HG03469 (cell line): ENCODE measurements around the gene PBX4.
"Not testable (repeated sequence)": the region's sequence is repeated elsewhere in the genome, so short reads cannot be mapped to it uniquely, and the experiment has no call there.

Source experiments
- ATAC-seq: cut with Tn5 transposase; IDR thresholded peaks from one replicate; pipeline ENCODE4 v1.9.1; 2021; ENCODE audit warnings: mild to moderate bottlenecking, moderate library complexity, moderate number of reproducible peaks; ENCODE audit not compliant: unreplicated experiment

Gene PBX4, protein sequence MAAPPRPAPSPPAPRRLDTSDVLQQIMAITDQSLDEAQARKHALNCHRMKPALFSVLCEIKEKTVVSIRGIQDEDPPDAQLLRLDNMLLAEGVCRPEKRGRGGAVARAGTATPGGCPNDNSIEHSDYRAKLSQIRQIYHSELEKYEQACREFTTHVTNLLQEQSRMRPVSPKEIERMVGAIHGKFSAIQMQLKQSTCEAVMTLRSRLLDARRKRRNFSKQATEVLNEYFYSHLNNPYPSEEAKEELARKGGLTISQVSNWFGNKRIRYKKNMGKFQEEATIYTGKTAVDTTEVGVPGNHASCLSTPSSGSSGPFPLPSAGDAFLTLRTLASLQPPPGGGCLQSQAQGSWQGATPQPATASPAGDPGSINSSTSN

GRCh38 chr19:19618219-19619051, at the start of gene PBX4:
PBX4 (minus strand) TSS chr19:19618687; CDS start chr19:19618629, 58 bp downstream.
- ATAC-seq: peak; percentile 89

DNA sequence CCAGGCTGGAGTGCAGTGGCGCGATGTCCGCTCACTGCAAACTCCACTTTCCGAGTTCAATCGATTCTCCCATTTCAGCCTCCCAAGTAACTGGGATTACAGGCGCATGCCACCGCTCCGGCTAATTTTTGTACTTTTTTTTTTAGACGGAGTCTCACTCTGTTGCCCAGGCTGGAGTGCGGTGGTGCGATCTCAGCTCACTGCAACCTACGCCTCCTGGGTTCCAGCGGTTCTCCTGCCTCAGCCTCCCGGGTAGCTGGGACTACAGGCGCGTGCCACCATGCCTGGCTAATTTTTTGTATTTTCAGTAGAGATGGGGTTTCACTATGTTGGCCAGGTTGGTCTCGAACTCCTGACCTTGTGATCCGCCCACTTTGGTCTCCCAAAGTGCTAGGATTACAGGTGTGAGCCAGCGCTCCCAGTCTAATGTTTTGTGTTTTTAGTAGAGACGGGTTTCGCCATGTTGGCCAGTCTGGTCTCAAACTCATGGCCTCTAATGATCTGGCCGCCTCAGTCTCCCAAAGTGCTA, 47.0 kb upstream of the PBX4 start:
- not testable (repeated sequence) for ATAC-seq

GRCh38 chr19:19663256-19664120, 45.0 kb upstream of the PBX4 start, which contains the start of gene ATP13A1:
ATP13A1 (minus strand) TSS chr19:19663676; CDS start chr19:19663666, 10 bp downstream.
- peak; percentile 53 for ATAC-seq

DNA sequence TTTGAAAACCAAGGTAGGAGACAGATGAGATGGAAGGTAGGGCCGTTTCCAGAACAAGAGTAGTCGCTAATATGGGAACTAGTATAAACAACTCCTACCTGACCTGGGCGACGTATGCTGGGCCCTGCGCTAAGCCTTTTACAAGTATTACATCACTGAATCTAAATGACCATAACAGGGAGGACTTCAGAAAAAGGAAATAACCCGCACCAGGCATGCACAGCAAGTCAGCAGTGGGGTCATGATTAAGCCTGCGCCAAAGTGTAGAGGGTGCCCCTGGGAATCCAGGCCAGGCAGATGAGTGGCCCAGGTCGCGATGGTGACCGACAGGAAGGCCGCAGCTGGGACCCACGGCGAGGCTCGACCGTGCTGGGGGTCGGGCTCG, 44.4 kb upstream of the PBX4 start:
- no peak for ATAC-seq

DNA sequence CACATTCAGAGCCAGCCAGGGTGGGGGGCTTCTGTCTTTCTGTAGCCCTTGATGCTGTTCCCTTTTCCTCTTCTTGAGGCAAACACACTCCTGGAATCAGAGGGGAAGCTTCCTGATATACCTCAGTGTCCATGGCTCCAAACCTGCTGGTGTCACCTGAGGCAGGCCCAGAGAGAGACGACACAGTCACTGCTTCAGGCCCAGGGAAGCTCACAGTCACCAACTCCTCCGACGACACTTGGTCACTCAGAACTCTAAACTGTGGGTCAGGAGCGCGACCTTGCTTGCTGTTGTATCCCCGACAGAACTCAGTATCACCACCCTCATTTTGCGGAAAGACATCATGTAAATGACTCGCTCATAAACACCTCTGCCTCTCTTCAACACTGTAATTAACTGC, 43.9 kb upstream of the PBX4 start:
- no peak for ATAC-seq

- ATAC-seq: no peak
Observed at GRCh38 chr19:19661675-19662251, 43.3 kb upstream of the PBX4 start.

GRCh38 chr19:19661141-19661674, 42.7 kb upstream of the PBX4 start:
- no peak for ATAC-seq

DNA sequence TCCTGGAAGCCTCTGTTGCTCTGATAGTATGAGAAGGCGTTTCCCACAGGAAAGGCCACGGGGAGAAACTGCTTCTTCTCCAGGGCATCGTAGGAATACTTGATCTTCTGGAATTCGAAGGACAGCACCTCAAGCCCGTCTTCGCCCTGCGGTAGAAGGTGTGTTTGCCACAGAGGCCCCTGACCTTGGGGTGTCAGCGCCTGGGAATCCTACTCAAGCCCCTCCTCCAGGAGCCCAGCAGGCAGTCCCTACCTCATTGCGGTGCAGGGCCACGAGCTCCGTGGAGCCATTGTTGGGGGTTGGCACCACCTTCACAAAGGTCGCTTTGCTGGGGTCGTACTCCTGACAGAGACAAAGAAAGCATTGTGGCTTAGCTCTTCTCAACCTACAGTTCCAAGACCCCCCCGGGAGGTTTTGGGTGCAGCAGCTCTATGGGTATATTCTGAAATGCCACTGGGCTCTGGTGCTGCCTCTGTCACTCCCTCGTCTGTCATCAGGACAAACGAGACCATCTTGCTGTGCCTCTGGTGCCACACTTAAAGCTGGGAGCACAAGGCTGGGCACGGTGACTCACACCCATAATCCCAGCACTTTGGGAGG, 41.3 kb upstream of the PBX4 start:
- ATAC-seq: no peak

DNA sequence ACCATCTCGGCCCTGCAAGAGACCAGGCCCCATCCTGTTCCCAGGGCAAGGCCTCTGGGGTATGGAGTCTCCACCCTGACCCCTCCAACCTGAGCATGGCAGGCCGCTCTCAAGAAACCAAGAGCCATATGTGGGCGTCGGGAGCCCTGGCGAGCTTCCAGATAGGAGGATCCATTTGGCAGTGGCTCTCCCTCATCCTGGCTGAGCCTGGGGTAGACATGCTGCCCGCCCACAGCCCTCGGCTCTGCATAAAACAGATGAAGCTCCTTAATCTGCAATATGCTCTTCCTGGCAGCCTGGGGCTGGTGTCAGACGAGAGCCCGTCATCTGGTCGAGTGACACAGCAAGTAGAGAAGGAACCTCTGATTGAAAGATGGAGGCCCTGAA, 38.9 kb upstream of the PBX4 start:
- ATAC-seq: no peak

GRCh38 chr19:19656451-19657396, 38.2 kb upstream of the PBX4 start:
- ATAC-seq: no peak

GRCh38 chr19:19655641-19656343, 37.3 kb upstream of the PBX4 start:
- no peak for ATAC-seq

- ATAC-seq: no peak
Observed at GRCh38 chr19:19655051-19655594, 36.6 kb upstream of the PBX4 start.

- no peak for ATAC-seq
Observed at GRCh38 chr19:19654441-19654840, 36.0 kb upstream of the PBX4 start.

GRCh38 chr19:19653597-19654147, 35.2 kb upstream of the PBX4 start:
- no peak for ATAC-seq

- no peak for ATAC-seq
Observed at GRCh38 chr19:19652482-19653295, 34.2 kb upstream of the PBX4 start.

GRCh38 chr19:19651076-19651475, 32.6 kb upstream of the PBX4 start:
- no peak for ATAC-seq

DNA sequence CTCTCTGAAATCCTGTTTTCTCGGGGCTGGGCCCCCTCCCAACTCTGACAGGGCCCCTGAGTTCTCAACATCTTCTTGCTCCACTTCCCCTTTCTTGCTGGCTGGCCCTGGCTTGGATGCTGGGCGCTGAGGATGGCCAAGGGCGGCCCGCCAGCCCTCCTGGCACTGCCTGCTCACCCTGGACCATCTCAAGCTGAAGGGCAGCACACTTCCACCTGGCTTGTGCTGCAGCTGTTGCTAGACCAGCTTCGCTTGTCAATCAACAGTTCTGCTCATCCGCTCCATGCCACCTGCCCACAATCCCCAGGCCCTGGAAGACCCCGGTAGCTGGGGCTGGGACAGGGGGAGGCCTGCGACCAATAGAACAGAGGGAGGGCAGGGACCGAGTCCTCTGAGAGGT, 31.8 kb upstream of the PBX4 start:
- no peak for ATAC-seq
